A673 (cell line): ENCODE data around the gene VHLL. TPM values are rescaled to one million over a fixed set of nuclear protein-coding genes. Genes with fewer than 3 reads are reported as not detected.

Experiments
- BruUV-seq: library from RNA; stranded (reverse); fragments of 400-500 nt; replicated peaks from 2 replicates; lab custom pipeline; 2021; lab: Mats Ljungman, UMichigan
- CTCF ChIA-PET: fragments of 300-600 bp; sonication (Branson Sonifier 250); formaldehyde crosslinking; loops from one replicate; lab custom pipeline; 2022; ENCODE audit warnings: antibody characterized with exemption; lab: Charles Lee
- POLR2A ChIA-PET: fragments of 300-600 bp; sonication (Branson Sonifier 250); formaldehyde crosslinking; loops from one replicate; lab custom pipeline; 2022; ENCODE audit warnings: antibody characterized with exemption; ENCODE audit not compliant: low non-redundant PET; lab: Charles Lee
- DNase-seq: peaks from one replicate; pipeline ENCODE4 v3.0.0-alpha.2; 2015; ENCODE audit warnings: low spot score
- H3K27ac ChIP-seq: fragments of 200-600 bp; sonication (generic); 2 replicates; pipeline ENCODE4 v1.5.1; 2016; ENCODE audit warnings: mixed run types, low read depth, mild to moderate bottlenecking, mixed read lengths, antibody characterized with exemption, low read length; ENCODE audit not compliant: poor library complexity, severe bottlenecking
- H3K27me3 ChIP-seq: fragments of 200-600 bp; sonication (generic); replicated peaks from 2 replicates; pipeline ENCODE4 v1.6.1; 2017; ENCODE audit warnings: mixed run types, low read depth, mild to moderate bottlenecking, mixed read lengths, antibody characterized with exemption, low read length; ENCODE audit not compliant: insufficient read depth, poor library complexity
- H3K36me3 ChIP-seq: fragments of 200-600 bp; sonication (generic); 2 replicates; pipeline ENCODE4 v1.6.1; 2016; ENCODE audit warnings: mixed run types, mild to moderate bottlenecking, mixed read lengths, antibody characterized with exemption, low read length; ENCODE audit not compliant: insufficient read depth, poor library complexity, severe bottlenecking
- H3K4me1 ChIP-seq: fragments of 200-600 bp; sonication (generic); 2 replicates; pipeline ENCODE4 v1.6.1; 2017; ENCODE audit warnings: mixed run types, mild to moderate bottlenecking, mixed read lengths, antibody characterized with exemption, low read length; ENCODE audit not compliant: insufficient read depth, poor library complexity, severe bottlenecking
- H3K4me3 ChIP-seq: fragments of 200-600 bp; sonication (generic); 2 replicates; pipeline ENCODE4 v1.5.1; 2016; ENCODE audit warnings: low read depth, mixed run types, mild to moderate bottlenecking, mixed read lengths, low read length; ENCODE audit not compliant: poor library complexity, severe bottlenecking
- H3K9me3 ChIP-seq: fragments of 200-600 bp; sonication (generic); 2 replicates; pipeline ENCODE4 v1.6.1; 2016; ENCODE audit warnings: mixed run types, low read depth, mild to moderate bottlenecking, mixed read lengths, antibody characterized with exemption, low read length; ENCODE audit not compliant: poor library complexity, severe bottlenecking
- EZH2 ChIP-seq: fragments of 200-600 bp; sonication (generic); IDR thresholded peaks from 2 replicates; pipeline ENCODE4 v1.6.1; 2017; ENCODE audit warnings: borderline replicate concordance, low read depth, mild to moderate bottlenecking, mixed read lengths, antibody characterized with exemption, low read length; ENCODE audit not compliant: poor library complexity, severe bottlenecking
- intact Hi-C: fragments of 100-400 bp; cut with micrococcal nuclease; formaldehyde crosslinking; loops from one replicate; pipeline ENCODE4 v1.10.0; 2022; ENCODE audit not compliant: unreplicated experiment
- total RNA-seq: library from RNA; stranded (reverse); gene quantifications from 2 replicates; pipeline ENCODE4 v1.2.3, GENCODE V29; 2021
- TF ChIP-seq, protein P1 (sequence below): fragments of 300-800, 200-600 bp; sonication (generic); conservative IDR thresholded peaks from 2 replicates; pipeline ENCODE4 v1.5.1; 2017; ENCODE audit warnings: low read depth, mild to moderate bottlenecking, antibody characterized with exemption, low read length, moderate library complexity, mixed read lengths

Gene VHLL
- total RNA-seq, 1 experiment from 2014 or later: not detected

DNA sequence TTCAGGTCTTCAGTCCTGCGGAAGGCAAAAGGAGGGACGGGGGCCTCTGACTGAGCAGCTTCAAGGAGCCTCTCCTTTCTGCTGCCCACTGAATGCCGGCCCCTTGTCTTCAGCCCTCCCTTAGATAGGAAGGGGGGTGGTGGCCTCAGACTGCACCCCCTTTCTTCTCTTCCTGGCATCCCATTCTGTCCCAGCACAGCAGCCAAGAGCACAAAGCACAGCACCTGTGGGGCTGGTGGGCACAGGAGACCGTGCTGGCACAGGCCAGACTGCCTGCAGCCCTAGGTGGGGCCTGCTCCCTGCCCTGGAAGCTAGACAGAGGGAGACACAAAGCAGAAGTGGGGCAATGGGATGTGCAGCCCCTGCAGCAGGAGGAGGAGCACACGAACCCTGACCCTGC, 49.5 kb downstream of the VHLL start:
- H3K36me3 ChIP-seq: peaks cover 45% of the 10 kb centered on the region
- BruUV-seq: no TSS peak
- ChIA-PET POLR2A (no interaction called here), CTCF (no interaction called here)
- DNase-seq: no peak
- no peak overlapping the region for H3K27ac ChIP-seq
- intact Hi-C loops: no loop called here
- H3K9me3 ChIP-seq: no peaks in the 10 kb centered on the region
- H3K4me1 ChIP-seq: peaks cover 6% of the 10 kb centered on the region
- H3K27me3 ChIP-seq: no peaks in the 10 kb centered on the region
- TF ChIP-seq EZH2: no peak
- TF ChIP-seq, protein P1, sequence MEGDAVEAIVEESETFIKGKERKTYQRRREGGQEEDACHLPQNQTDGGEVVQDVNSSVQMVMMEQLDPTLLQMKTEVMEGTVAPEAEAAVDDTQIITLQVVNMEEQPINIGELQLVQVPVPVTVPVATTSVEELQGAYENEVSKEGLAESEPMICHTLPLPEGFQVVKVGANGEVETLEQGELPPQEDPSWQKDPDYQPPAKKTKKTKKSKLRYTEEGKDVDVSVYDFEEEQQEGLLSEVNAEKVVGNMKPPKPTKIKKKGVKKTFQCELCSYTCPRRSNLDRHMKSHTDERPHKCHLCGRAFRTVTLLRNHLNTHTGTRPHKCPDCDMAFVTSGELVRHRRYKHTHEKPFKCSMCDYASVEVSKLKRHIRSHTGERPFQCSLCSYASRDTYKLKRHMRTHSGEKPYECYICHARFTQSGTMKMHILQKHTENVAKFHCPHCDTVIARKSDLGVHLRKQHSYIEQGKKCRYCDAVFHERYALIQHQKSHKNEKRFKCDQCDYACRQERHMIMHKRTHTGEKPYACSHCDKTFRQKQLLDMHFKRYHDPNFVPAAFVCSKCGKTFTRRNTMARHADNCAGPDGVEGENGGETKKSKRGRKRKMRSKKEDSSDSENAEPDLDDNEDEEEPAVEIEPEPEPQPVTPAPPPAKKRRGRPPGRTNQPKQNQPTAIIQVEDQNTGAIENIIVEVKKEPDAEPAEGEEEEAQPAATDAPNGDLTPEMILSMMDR: no peak
- H3K4me3 ChIP-seq: no peak overlapping the region

Other genes starting within 250 kb of the VHLL start
- gene UBQLN4, start 245.5 kb downstream of the VHLL start, total RNA-seq: 66.6 and 75.2 TPM in 2 replicates
- 52.0 and 63.6 TPM in 2 replicates for gene LAMTOR2, start 244.5 kb downstream of the VHLL start, total RNA-seq
- gene RAB25, start 238.1 kb downstream of the VHLL start, total RNA-seq: 0.47 and 0.66 TPM in 2 replicates
- 90.0 and 92.5 TPM in 2 replicates for gene MEX3A, start 216.8 kb downstream of the VHLL start, total RNA-seq
- 204 and 225 TPM in 2 replicates for gene LMNA, start 184.6 kb downstream of the VHLL start, total RNA-seq
- 0.77 and 0.92 TPM in 2 replicates for gene SEMA4A, start 145.7 kb downstream of the VHLL start, total RNA-seq
- 28.9 and 30.9 TPM in 2 replicates for gene SLC25A44, start 105.2 kb downstream of the VHLL start, total RNA-seq
- gene PMF1, start 86.3 kb downstream of the VHLL start, total RNA-seq: 89.6 and 96.6 TPM in 2 replicates
- 2.4 and 2.8 TPM in 2 replicates for gene BGLAP, start 57.1 kb downstream of the VHLL start, total RNA-seq
- gene PAQR6, start 51.3 kb downstream of the VHLL start, total RNA-seq: 4.1 and 5.4 TPM in 2 replicates
- gene SMG5, start 16.5 kb downstream of the VHLL start, total RNA-seq: 107 and 129 TPM in 2 replicates
- 7.0 and 9.1 TPM in 2 replicates for gene TMEM79, start 15.0 kb downstream of the VHLL start, total RNA-seq
- 30.3 and 37.2 TPM in 2 replicates for gene GLMP, start 3.6 kb downstream of the VHLL start, total RNA-seq
- gene CCT3, start 39.0 kb upstream of the VHLL start, total RNA-seq: 619 and 678 TPM in 2 replicates
- gene TSACC, start 39.2 kb upstream of the VHLL start, total RNA-seq: 1.0 TPM in 1 of 2 replicates, not detected in the other
- gene RHBG, start 69.9 kb upstream of the VHLL start, total RNA-seq: not detected in 2 replicates
- gene MEF2D, start 201.5 kb upstream of the VHLL start, total RNA-seq: 18.3 and 21.8 TPM in 2 replicates